SK-N-SH treated with all-trans-retinoic acid at 6 μM for 48 hours (cell line): ENCODE results near the gene CFAP20DC.
"Not testable (repeated sequence)": the region's sequence is repeated elsewhere in the genome, so short reads cannot be mapped to it uniquely, and the experiment has no call there.

Source experiments
- ATAC-seq: fragments of 200-7000 bp; cut with Tn5 transposase; 3 replicates; pipeline ENCODE4 v1.9.1; 2020; ENCODE audit warnings: mild to moderate bottlenecking, moderate library complexity
- ARNTL ChIP-seq: fragments of 450-650 bp; formaldehyde crosslinking; IDR thresholded peaks from 2 replicates; pipeline ENCODE4 v1.5.0; 2020; ENCODE audit warnings: low read depth, mild to moderate bottlenecking, moderate library complexity, borderline replicate concordance
- BACH2 ChIP-seq: fragments of 250-450 bp; sonication (Bioruptor Pico); IDR thresholded peaks from 2 replicates; pipeline ENCODE4 v1.9.0; 2021; ENCODE audit warnings: mild to moderate bottlenecking, borderline replicate concordance
- CREB5 ChIP-seq: fragments of 250-450 bp; sonication (Bioruptor Pico); IDR thresholded peaks from 2 replicates; pipeline ENCODE4 v1.5.1; 2020; ENCODE audit warnings: low read depth, mild to moderate bottlenecking, moderate library complexity
- CSDC2 ChIP-seq: fragments of 250-450 bp; sonication (Bioruptor Pico); IDR thresholded peaks from 2 replicates; pipeline ENCODE4 v1.5.0; 2020; ENCODE audit warnings: mild to moderate bottlenecking, moderate library complexity
- GLIS3 ChIP-seq: fragments of 250-450 bp; sonication (Bioruptor Pico); IDR thresholded peaks from 2 replicates; pipeline ENCODE4 v1.5.0; 2020; ENCODE audit warnings: mild to moderate bottlenecking, moderate library complexity
- ISL1 ChIP-seq: fragments of 250-450 bp; sonication (Bioruptor Pico); IDR thresholded peaks from 2 replicates; pipeline ENCODE4 v2.1.2; 2022; ENCODE audit warnings: mild to moderate bottlenecking, moderate library complexity
- OSR1 ChIP-seq: fragments of 250-450 bp; sonication (Bioruptor Pico); IDR thresholded peaks from 2 replicates; pipeline ENCODE4 v1.8.0; 2022; ENCODE audit warnings: moderate library complexity, mild to moderate bottlenecking, inconsistent platforms
- PATZ1 ChIP-seq: fragments of 250-450 bp; sonication (Bioruptor Pico); IDR thresholded peaks from 2 replicates; pipeline ENCODE4 v1.8.0; 2020; ENCODE audit warnings: mild to moderate bottlenecking, moderate library complexity, borderline replicate concordance
- PPARA ChIP-seq: fragments of 250-450 bp; sonication (Bioruptor Pico); IDR thresholded peaks from 2 replicates; pipeline ENCODE4 v1.5.0; 2020; ENCODE audit warnings: mild to moderate bottlenecking, borderline replicate concordance
- RARB ChIP-seq: fragments of 250-450 bp; sonication (Bioruptor Pico); IDR thresholded peaks from 2 replicates; pipeline ENCODE4 v1.8.0; 2021; ENCODE audit warnings: mild to moderate bottlenecking, moderate library complexity
- TCF4 ChIP-seq: fragments of 250-450 bp; sonication (Bioruptor Pico); IDR thresholded peaks from 2 replicates; pipeline ENCODE4 v1.8.0; 2021; ENCODE audit warnings: mild to moderate bottlenecking, moderate library complexity, borderline replicate concordance
- TOX ChIP-seq: fragments of 250-450 bp; sonication (Bioruptor Pico); IDR thresholded peaks from 2 replicates; pipeline ENCODE4 v1.8.0; 2021; ENCODE audit warnings: mild to moderate bottlenecking, moderate library complexity, borderline replicate concordance
- ZC3H10 ChIP-seq: fragments of 250-450 bp; sonication (Bioruptor Pico); IDR thresholded peaks from 2 replicates; pipeline ENCODE4 v1.5.1; 2021; ENCODE audit warnings: mild to moderate bottlenecking, moderate library complexity
- ZFP3 ChIP-seq: fragments of 250-450 bp; sonication (Bioruptor Pico); IDR thresholded peaks from 2 replicates; pipeline ENCODE4 v1.5.0; 2020; ENCODE audit warnings: mild to moderate bottlenecking, moderate library complexity
- ZFP30 ChIP-seq: fragments of 450-650 bp; formaldehyde crosslinking; IDR thresholded peaks from 2 replicates; pipeline ENCODE4 v1.5.0; 2022; ENCODE audit warnings: mild to moderate bottlenecking, moderate library complexity
- ZNF565 ChIP-seq: fragments of 450-650 bp; formaldehyde crosslinking; conservative IDR thresholded peaks from 2 replicates; pipeline ENCODE4 v1.5.0; 2020; ENCODE audit warnings: low read depth, mild to moderate bottlenecking, moderate library complexity
- ZNF70 ChIP-seq: fragments of 450-650 bp; formaldehyde crosslinking; IDR thresholded peaks from 2 replicates; pipeline ENCODE4 v1.5.0; 2020; ENCODE audit warnings: mild to moderate bottlenecking, moderate library complexity
- ZNF8 ChIP-seq: fragments of 450-650 bp; formaldehyde crosslinking; IDR thresholded peaks from 2 replicates; pipeline ENCODE4 v1.5.0; 2020; ENCODE audit warnings: mild to moderate bottlenecking, moderate library complexity
- TF ChIP-seq, protein P1 (sequence below): fragments of 250-450 bp; sonication (Bioruptor Pico); IDR thresholded peaks from 2 replicates; pipeline ENCODE4 v1.5.1; 2021; ENCODE audit warnings: mild to moderate bottlenecking, moderate library complexity
- TF ChIP-seq, protein P2 (sequence below): fragments of 250-450 bp; sonication (Bioruptor Pico); IDR thresholded peaks from 2 replicates; pipeline ENCODE4 v1.8.0; 2021; ENCODE audit warnings: low read depth, mild to moderate bottlenecking, moderate library complexity, borderline replicate concordance
- TF ChIP-seq, protein P3 (sequence below): fragments of 250-450 bp; sonication (Bioruptor Pico); IDR thresholded peaks from 2 replicates; pipeline ENCODE4 v1.5.0; 2020; ENCODE audit warnings: mild to moderate bottlenecking, moderate library complexity

Gene CFAP20DC

GRCh38 chr3:58696093-58696492 is 353.7 kb downstream of the CFAP20DC start:
- ATAC-seq = no peak
- no peak for TF ChIP-seq ZNF70 (CRISPR knock-in tag)
- no peak for TF ChIP-seq ZFP30 (CRISPR knock-in tag)
- TF ChIP-seq CREB5 = no peak
- TF ChIP-seq TCF4 = no peak
- TF ChIP-seq ZNF8 = no peak
- TF ChIP-seq RARB (CRISPR knock-in tag) = no peak
- TF ChIP-seq ZNF565 (CRISPR knock-in tag) = no peak
- TF ChIP-seq, protein P1, sequence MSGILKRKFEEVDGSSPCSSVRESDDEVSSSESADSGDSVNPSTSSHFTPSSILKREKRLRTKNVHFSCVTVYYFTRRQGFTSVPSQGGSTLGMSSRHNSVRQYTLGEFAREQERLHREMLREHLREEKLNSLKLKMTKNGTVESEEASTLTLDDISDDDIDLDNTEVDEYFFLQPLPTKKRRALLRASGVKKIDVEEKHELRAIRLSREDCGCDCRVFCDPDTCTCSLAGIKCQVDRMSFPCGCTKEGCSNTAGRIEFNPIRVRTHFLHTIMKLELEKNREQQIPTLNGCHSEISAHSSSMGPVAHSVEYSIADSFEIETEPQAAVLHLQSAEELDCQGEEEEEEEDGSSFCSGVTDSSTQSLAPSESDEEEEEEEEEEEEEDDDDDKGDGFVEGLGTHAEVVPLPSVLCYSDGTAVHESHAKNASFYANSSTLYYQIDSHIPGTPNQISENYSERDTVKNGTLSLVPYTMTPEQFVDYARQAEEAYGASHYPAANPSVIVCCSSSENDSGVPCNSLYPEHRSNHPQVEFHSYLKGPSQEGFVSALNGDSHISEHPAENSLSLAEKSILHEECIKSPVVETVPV = no peak
- no peak for TF ChIP-seq ZC3H10 (CRISPR knock-in tag)
- no peak for TF ChIP-seq BACH2 (CRISPR knock-in tag)
- no peak for TF ChIP-seq TOX (CRISPR knock-in tag)
- no peak for TF ChIP-seq OSR1 (CRISPR knock-in tag)
- TF ChIP-seq PATZ1 (CRISPR knock-in tag) = no peak
- no peak for TF ChIP-seq PPARA (CRISPR knock-in tag)

DNA sequence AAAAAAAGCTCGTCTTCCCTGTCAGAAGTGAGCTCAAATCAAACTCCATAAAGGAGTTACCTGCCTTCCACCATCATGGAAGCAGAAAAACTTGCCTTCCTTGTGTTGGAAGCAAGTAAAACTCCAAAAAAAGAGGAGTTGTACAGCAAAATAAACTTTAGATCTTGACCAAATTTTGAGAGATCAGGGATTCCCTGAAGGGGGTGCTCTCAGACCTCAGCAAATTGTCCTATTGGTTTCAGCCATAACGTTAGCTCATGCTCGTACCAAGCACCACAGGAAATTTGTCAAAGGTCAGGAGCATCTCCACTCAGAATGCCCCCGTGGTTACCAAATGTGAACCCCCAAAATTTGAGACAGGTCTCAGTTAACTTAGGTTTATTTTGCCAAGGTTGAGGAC is 354.5 kb downstream of the CFAP20DC start:
- not testable (repeated sequence) for ATAC-seq

- TF ChIP-seq OSR1 (CRISPR knock-in tag) = no peak
- TF ChIP-seq ZC3H10 (CRISPR knock-in tag) = no peak
- TF ChIP-seq GLIS3 (CRISPR knock-in tag) = no peak
- TF ChIP-seq ZFP30 (CRISPR knock-in tag) = no peak
- ATAC-seq = no peak
Measured at GRCh38 chr3:58693940-58694850, 355.6 kb downstream of the CFAP20DC start.

- TF ChIP-seq ZFP30 (CRISPR knock-in tag) (no peak), ARNTL (no peak), ZNF70 (CRISPR knock-in tag) (no peak), ZNF565 (CRISPR knock-in tag) (no peak), ZFP3 (CRISPR knock-in tag) (no peak), CREB5 (no peak), ZNF8 (no peak), ISL1 (CRISPR knock-in tag) (no peak), ZC3H10 (CRISPR knock-in tag) (no peak), PATZ1 (CRISPR knock-in tag) (no peak), CSDC2 (CRISPR knock-in tag) (no peak)
- TF ChIP-seq, protein P2, sequence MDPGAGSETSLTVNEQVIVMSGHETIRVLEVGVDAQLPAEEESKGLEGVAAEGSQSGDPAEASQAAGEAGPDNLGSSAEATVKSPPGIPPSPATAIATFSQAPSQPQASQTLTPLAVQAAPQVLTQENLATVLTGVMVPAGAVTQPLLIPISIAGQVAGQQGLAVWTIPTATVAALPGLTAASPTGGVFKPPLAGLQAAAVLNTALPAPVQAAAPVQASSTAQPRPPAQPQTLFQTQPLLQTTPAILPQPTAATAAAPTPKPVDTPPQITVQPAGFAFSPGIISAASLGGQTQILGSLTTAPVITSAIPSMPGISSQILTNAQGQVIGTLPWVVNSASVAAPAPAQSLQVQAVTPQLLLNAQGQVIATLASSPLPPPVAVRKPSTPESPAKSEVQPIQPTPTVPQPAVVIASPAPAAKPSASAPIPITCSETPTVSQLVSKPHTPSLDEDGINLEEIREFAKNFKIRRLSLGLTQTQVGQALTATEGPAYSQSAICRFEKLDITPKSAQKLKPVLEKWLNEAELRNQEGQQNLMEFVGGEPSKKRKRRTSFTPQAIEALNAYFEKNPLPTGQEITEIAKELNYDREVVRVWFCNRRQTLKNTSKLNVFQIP (CRISPR knock-in tag) = no peak
- TF ChIP-seq, protein P3, sequence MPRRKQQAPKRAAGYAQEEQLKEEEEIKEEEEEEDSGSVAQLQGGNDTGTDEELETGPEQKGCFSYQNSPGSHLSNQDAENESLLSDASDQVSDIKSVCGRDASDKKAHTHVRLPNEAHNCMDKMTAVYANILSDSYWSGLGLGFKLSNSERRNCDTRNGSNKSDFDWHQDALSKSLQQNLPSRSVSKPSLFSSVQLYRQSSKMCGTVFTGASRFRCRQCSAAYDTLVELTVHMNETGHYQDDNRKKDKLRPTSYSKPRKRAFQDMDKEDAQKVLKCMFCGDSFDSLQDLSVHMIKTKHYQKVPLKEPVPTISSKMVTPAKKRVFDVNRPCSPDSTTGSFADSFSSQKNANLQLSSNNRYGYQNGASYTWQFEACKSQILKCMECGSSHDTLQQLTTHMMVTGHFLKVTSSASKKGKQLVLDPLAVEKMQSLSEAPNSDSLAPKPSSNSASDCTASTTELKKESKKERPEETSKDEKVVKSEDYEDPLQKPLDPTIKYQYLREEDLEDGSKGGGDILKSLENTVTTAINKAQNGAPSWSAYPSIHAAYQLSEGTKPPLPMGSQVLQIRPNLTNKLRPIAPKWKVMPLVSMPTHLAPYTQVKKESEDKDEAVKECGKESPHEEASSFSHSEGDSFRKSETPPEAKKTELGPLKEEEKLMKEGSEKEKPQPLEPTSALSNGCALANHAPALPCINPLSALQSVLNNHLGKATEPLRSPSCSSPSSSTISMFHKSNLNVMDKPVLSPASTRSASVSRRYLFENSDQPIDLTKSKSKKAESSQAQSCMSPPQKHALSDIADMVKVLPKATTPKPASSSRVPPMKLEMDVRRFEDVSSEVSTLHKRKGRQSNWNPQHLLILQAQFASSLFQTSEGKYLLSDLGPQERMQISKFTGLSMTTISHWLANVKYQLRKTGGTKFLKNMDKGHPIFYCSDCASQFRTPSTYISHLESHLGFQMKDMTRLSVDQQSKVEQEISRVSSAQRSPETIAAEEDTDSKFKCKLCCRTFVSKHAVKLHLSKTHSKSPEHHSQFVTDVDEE (CRISPR knock-in tag) = no peak
- ATAC-seq = no peak
Measured at GRCh38 chr3:58692484-58692883, 357.3 kb downstream of the CFAP20DC start.
